Epithelial cell of proximal tubule (primary cell): ENCODE data around the gene ADCY2. TPM values are rescaled to one million over a fixed set of nuclear protein-coding genes. Genes with fewer than 3 reads are reported as not detected.

ENCODE experiments used
- DNase-seq: peaks from one replicate; pipeline ENCODE4 v3.0.0-alpha.2; 2011; ENCODE audit warnings: low read depth
- H3K4me3 ChIP-seq: 2 replicates; pipeline ENCODE4 v1.5.1; 2011; ENCODE audit warnings: low read depth, mild to moderate bottlenecking, low read length
- total RNA-seq: library from RNA; depleted of rRNA; stranded (reverse); fragments of >200 nt; gene quantifications from 2 replicates; pipeline ENCODE4 v1.2.3, GENCODE V29; 2015
- TF ChIP-seq, protein P1 (sequence below): conservative IDR thresholded peaks from 2 replicates; pipeline ENCODE4 v1.5.1; 2012; ENCODE audit warnings: low read depth, mild to moderate bottlenecking, low read length

The ADCY2 gene
- total RNA-seq, 1 donor from 2014 or later: 0.12 TPM

DNA sequence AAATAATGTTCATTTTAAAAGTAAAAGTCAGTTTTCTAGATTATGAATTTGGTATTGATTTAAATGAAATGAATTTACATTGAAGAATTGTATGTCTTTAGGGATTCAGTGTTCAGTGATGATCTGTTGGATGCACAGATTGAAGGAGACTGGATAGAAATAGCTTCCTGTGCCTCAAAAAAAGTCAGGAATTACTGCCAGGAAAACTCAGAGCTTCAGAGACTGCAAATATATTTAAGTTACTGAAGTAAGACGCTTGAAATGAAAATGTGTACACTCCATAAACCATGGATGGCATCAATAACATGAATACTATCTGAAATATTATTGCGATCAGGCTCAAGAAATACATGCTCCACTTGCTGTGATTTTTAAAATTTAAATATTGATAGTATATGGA, 60.3 kb downstream of the ADCY2 start:
- no peak overlapping the region for H3K4me3 ChIP-seq
- no peak for DNase-seq
- TF ChIP-seq, protein P1, sequence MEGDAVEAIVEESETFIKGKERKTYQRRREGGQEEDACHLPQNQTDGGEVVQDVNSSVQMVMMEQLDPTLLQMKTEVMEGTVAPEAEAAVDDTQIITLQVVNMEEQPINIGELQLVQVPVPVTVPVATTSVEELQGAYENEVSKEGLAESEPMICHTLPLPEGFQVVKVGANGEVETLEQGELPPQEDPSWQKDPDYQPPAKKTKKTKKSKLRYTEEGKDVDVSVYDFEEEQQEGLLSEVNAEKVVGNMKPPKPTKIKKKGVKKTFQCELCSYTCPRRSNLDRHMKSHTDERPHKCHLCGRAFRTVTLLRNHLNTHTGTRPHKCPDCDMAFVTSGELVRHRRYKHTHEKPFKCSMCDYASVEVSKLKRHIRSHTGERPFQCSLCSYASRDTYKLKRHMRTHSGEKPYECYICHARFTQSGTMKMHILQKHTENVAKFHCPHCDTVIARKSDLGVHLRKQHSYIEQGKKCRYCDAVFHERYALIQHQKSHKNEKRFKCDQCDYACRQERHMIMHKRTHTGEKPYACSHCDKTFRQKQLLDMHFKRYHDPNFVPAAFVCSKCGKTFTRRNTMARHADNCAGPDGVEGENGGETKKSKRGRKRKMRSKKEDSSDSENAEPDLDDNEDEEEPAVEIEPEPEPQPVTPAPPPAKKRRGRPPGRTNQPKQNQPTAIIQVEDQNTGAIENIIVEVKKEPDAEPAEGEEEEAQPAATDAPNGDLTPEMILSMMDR: no peak

DNA sequence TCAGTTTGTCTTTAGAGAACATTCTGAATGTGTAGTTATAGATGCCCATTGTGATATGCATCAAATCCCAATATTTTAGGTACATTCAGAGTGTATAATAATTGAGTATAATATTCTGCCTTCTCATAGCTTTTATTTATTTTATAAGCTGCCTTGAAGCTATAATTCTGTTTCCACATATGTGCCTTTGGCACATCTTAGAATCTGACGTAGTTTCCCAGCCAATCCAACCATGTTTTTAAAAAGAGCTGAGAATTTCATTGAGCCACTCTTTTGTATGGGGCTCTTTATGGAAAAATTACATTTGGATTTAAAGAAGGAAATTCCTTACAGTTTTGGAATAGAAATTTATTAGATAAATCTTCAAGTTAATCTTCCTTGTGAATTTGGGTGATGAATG, 65.4 kb downstream of the ADCY2 start:
- TF ChIP-seq, protein P1: no peak
- no peak for DNase-seq
- H3K4me3 ChIP-seq: no peak overlapping the region

DNA sequence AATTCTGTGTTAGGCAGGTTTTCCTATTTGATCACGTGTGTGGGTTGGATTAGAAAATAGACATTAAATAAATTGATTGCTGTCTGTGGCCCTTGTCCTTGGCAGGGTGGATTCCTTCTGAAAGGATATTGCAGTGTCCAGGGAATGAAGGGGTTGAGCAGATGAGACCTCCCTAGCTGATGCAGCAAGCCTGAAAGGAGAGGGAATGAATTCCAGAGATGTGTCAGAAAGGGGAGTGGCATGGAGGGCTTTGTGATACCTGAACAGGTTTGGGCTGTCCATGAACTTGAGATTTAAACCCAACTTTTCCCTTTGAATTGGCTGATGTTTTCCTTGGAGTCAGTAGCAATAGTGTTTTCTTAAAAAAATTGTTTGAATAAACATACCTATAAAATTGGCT, 66.8 kb downstream of the ADCY2 start:
- no peak overlapping the region for H3K4me3 ChIP-seq
- TF ChIP-seq, protein P1: no peak
- no peak for DNase-seq

DNA sequence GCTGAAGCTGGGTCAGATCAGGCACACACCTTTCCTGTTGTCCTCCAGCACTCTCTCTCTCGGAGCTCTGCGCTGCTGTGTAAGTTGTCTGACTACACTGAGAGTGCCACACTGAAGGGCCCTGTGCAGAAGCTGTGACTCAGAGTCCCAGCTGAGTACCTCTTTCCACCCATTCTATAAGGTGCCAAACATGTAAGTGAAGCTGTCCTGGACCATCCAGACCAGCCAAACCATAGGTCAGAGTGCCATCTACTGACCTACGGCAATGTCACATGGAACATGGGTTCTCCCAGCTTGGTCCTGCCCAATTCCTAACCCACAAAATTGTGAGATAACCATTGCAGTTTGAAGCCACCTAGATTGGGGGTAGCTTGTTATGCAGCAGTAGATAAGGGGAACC, 68.2 kb downstream of the ADCY2 start:
- no peak for DNase-seq
- TF ChIP-seq, protein P1: no peak
- no peak overlapping the region for H3K4me3 ChIP-seq

DNA sequence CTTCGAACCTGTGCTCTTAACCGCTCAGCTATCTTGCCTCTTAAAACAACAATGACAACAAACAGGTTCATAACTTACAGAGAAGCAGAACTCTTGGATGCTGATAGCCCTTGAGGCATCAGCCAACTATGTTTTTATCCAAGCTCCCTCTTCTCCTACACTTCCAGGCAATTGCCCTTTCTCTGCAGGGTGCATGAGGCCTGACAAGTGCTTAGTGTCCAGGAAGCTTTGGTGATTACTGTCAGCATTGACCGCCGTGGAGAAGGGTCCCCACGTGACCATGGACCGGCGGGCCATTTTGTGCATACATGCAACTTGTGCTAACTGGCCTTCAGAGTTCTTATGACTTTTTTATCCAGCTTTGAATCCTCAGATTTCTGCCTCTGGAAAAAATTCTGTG, 71.2 kb downstream of the ADCY2 start:
- H3K4me3 ChIP-seq: no peak overlapping the region

DNA sequence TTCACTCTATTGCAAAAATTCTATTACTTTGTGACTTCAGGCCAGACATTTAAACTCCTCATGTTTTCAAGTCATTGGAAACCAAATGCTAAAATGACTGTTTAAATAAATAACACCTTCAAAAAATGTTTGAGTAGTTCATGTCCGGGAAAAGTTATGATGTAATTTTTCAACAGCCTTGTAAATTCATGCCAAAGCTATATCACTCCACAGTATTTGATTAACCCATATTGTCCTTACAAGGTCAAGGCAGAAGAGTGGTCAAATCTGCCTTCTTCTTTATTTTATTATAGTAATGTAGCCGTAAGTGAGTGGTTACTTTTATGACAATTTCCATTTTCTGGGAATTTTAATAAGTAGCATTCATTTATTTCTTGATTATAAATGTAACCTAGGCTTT, 72.8 kb downstream of the ADCY2 start:
- TF ChIP-seq, protein P1: no peak
- no peak for DNase-seq
- no peak overlapping the region for H3K4me3 ChIP-seq

More for the DNA sequence above, 71.2 kb downstream of the ADCY2 start:
- DNase-seq: no peak
- TF ChIP-seq, protein P1: no peak

DNA sequence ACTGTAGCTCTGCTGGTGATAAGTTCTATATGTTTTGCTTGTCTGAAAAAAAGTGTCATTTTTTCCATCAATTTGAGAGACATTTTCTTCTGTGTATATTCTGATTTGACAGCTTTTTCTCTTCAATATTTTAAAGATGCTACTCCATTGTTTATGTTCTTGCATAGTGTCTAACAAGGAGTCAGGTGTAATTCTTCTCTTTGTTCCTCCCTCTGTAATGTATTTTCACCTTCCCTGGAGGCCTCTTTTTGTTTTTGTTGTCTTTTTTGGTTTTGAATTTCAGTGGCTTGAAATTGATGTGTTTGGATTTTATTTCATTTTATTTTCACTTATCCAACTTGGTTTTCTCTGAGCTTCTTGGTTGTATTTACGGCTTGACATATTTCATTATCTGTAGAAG, 75.8 kb downstream of the ADCY2 start:
- no peak overlapping the region for H3K4me3 ChIP-seq
- TF ChIP-seq, protein P1: no peak
- DNase-seq: no peak
